HG03108 (cell line): ENCODE results near the gene SELENOP.
"Not testable (repeated sequence)": the region's sequence is repeated elsewhere in the genome, so short reads cannot be mapped to it uniquely, and the experiment has no call there.

ENCODE experiments used
- ATAC-seq: cut with Tn5 transposase; IDR thresholded peaks from one replicate; pipeline ENCODE4 v1.9.1; 2021; ENCODE audit warnings: moderate library complexity; ENCODE audit not compliant: unreplicated experiment

The SELENOP gene

DNA sequence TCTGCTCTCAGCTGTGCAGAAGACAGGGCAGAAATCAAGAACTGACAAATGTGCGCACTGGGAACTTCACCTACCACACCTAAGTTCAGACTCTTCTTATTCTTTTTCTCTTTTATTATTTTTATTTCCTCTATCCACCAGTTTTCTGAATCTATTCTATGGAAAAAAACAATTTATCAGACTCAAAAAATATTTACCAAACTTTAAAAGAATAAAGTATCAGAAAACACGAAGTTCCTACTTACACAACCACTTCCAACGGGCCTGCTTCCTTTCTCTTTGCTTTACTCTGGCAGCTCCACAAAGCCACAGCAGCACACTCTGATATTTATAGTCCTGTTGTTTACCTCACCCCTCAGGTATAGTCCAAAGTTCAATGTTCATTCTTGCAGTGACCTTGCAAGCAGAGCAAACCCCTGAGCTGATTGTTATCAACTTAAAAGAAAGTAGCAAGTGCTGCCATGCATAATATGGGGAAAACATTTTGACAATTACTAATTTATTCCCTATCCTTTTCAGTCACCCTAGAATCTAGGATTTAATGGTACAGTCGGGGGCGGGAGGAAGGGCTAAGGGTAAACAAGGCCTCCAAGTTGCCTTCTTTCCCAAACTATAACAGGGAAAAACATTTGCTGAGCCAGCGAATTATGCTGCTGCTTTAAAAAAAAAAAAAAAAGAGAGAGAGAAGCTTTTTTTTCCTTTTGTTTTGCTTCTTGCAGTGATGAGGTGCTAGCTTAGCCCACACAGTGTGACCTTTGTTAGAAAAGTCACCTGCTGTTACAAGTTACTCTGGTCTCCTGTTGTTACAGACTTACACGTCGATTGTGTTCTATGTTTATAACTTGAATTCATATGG, at the start of gene SELENOP:
TSS of gene SELENOP (minus strand) at position 302 of the 856 bp plus-strand sequence. CDS start 3,539 bp downstream, outside the sequence.
- ATAC-seq, result no peak

GRCh38 chr5:42858687-42859086, 47.0 kb upstream of the SELENOP start:
- ATAC-seq, result no peak

GRCh38 chr5:42858031-42858643, 46.4 kb upstream of the SELENOP start:
- no peak for ATAC-seq

DNA sequence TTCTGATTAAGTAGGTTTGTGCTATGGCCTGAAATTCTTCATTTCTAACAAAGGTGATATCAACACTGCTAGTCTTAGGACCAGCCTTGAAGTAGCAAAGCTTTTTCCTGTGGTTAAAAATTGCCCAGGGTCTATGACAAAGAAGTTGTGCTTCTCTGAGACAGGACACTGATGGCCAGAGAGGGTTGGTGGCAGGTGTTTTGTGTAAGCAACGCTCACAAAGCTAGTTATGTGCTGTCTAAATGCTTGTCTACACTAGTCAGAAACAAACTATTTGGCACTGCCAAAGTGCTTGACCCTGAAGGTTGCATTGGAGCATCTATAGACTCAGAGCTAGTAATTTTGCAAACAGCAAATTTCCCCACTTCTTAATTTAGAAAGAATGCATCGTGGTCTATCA, 44.1 kb upstream of the SELENOP start:
- no peak for ATAC-seq

- ATAC-seq, result no peak
Measured at GRCh38 chr5:42855386-42855785, 43.7 kb upstream of the SELENOP start.

DNA sequence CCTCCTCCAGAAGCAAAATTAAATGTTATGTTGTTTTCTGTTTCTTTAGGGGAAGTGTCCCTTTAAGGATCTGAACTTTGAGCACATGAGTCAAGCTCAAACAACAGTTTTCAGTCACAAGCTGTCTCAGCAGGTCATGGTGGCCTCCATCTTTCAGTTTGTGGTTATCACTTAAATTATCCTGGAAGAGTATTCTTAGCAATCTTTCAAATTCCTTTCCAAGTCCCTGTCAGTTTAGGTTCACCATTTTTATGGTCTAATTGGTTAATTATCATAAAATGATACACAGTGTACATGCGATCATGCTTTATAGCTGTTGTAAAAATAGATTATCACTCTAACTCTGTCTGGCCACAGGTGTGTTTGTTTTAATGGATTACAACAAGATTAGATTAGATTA, 43.1 kb upstream of the SELENOP start:
- no peak for ATAC-seq

- ATAC-seq, result no peak
Measured at GRCh38 chr5:42852826-42853225, 41.1 kb upstream of the SELENOP start.

DNA sequence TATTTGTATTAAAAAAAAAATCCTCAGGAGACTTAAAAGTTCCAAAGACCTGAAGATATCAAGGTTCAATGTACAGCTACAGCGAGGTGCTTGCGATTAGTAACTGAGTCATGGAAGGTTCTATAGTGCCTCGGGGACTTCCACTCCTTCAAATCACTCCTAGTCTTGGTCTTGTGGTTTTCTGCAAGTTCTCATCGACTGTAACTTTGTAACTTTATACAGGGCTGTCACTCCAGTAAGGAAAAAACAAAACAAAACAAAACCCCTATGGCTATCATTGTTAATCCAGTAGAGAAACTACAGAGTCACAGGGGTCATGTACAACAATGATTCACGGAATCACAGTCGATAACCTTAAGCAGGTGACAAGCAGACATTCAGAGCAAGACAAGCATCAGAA, 39.8 kb upstream of the SELENOP start:
- no peak for ATAC-seq

- ATAC-seq, result no peak
Measured at GRCh38 chr5:42848545-42848944, 36.9 kb upstream of the SELENOP start.

- not testable (repeated sequence) for ATAC-seq
Measured at GRCh38 chr5:42844408-42844807, 32.7 kb upstream of the SELENOP start.

DNA sequence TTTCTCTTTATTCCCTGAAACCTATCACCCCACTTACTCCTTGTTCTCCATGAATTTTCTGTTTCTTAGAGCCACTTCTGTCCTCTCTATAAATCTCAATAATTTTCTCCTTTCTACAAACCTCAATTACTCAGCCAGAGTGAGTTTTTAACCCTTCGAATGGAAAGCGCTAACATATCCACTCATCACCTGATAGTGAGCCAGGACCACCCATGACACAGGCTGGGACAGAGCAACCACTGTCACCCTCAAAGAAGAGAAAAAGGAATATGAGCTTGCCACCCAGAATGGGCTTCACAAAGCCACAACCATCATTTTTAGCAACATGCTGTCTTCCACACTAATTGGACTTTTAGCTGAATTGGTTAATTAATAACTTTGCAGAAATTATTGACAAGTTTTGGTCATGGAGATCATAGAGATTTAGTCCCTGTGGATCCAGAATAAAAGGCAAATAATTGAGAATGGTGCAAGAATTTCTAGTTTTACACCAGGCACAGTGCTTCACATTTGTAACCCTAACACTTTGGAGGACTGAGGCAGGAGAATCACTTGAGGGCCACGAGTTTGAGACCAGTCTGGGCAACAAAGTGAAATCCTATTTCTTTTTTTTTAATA, 32.1 kb upstream of the SELENOP start:
- ATAC-seq, result no peak

DNA sequence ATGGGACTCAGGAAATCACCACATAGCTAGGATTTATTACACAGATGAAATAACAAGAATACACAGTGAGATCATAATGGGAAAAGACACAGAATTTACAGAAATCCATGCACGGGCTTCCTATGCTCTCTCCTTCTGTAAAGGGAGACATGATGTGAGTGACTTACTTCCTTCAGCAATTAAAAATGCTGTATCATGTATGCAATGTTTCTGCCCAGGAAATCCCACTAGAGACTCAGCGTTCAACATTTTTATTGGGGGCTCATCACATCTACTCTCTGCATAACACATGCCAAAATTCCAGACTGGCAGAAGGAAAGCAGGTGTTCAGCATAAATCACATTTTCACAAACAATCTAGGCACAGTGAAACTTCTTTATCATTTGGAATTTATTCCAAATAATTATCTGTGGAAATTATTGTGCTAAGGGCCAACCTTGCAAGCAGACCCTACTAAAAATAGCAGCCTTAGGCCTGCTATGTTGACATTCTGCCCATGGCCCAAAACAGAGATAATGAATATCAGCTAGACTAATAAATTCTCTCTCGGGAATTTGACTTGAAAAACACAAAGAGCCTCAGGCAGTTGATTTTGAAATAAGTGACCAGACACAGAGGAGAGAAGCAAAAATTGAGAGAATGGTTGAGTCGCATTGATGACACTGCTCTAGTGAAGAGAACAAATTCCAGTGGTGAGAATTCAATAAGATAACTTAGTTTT, 31.4 kb upstream of the SELENOP start:
- ATAC-seq, result no peak

DNA sequence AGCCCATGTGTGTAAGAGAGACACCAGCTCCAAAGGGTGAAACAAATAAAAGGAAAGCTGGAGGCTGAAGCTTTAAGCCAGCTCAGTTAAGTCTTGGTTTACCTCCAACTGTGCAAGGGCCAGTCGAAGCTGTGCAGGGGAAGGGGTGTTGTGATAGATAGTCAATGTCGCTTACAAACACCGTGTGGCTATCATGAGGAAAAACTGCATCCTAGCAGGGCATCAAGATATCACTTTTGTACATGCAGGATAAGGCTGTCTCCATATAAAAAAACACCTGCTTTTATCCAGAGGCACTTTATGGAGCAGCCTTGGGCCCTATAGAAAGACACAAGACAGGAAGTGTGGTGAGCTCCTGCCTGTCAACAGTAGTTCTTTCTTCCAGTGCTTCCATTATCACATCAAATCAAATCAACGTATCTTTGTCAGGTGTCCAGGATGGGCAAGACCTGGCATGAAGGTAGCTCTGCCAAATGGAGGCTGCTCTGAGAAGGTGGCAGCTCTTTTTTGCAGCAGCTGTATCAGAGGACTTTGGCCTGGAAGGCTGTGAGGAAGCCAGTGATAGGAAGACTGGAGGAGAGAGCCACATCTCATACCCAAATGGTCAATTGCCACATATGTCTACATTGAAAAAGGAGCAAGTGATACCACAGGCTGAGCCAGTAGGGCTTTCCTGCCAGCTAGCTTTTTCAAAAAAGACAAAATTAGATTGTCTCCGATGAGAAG, 29.3 kb upstream of the SELENOP start:
- ATAC-seq, result no peak

GRCh38 chr5:42840269-42840668, 28.6 kb upstream of the SELENOP start:
- no peak for ATAC-seq

- ATAC-seq, result no peak
Measured at GRCh38 chr5:42839196-42839595, 27.5 kb upstream of the SELENOP start.

DNA sequence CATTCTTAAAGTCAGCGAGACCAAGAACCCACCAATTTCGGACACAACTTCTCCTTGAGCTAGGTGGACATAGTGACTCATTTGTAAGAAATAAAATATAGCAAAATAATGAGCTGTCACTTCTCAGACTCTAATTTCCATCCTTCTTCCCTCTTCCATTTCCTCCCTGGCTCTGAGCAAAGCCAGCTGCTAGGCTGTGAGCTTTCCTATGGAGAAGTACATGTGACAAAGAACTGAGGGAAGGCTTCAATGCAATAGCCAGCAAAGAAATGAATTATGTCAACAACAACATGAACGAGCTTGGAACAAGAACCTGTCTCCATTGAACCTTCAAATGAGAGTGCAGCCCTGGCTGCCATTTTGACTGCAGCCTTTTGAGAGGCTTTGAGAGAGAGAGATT, 25.9 kb upstream of the SELENOP start:
- no peak for ATAC-seq

DNA sequence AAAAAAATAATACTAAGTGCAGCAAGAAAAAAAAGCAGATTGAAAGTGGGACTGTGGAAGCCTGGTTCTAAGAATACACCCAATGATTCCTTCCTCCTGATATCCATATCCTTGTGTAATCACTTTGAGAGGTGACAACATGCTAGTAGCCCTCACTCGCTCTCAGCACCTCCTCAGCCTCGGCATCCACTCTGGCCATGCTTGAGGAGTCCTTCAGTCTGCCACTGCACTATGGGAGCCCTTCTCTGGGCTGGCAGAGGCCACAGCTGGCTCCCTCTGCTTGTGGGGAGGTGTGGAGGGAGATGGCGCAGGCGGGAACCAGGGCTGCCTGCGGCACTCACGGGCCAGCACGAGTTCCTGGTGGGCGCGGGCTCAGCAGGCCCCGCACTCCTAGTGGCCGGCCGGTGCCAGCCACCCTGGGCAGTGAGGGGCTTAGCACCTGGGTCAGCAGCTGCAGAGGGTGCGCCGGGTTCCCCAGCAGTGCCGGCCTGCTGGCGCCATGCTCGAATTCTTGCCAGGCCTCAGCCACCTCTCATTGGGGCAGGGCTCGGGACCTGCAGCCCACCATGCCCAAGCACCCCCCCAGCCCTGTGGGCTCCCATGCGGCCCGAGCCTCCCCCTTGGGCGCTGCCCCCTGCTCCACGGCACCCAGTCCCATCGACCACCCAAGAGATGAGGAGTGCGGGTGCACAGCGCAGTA, 24.5 kb upstream of the SELENOP start:
- ATAC-seq, result no peak

GRCh38 chr5:42832060-42832459, 20.4 kb upstream of the SELENOP start:
- ATAC-seq, result no peak

DNA sequence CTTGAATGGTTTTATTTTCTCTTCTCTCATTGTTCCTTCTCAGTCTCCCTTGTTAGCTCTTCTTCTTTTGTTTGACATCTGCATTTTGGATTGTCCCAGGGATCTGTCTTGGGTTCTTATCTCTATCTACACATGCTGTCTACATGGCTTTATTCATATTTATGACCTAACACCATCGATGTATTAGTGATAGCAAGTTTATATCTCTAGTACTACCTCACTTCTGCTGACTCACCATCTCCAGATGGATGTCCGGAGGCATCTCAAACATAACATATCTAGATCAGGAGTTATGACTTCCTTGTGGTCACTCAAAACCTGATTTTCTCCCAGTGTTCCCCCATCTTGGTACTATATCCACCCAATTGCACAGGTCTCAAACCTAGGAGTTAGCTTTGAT, 19.2 kb upstream of the SELENOP start:
- no peak for ATAC-seq

DNA sequence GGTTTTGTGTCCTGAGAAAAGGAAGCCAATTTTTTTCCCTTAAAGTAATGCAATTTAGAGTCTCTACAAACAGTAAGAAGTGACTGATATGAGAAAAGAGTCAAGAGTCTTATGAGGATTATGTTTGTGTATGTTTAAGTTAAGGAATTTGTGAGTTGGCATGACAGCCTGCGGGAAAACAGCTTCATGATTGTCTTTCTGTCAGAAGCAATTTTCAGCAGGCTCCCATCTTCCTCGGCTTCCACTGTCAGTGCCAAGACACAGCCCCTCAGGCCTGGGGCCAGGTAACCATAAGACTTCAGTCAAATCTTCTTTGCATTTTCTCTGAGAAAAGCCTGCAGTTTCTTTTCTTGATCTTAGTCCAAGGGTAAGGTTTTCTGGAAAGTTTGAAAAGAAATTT, 17.0 kb upstream of the SELENOP start:
- no peak for ATAC-seq
